ENCODE data around the gene MED29.

The MED29 gene

GRCh38 chr19:39370735-39371134, 20.4 kb upstream of the MED29 start:
- TF ChIP-seq FOXP2 (optimal IDR thresholded peaks at IDR 0.05; ENCODE audit: borderline replicate concordance, extremely low read depth, extremely low read length, insufficient read depth) (no peak), TAF1 (IDR thresholded peaks at IDR 0.05; ENCODE audit: borderline replicate concordance, insufficient read depth, low read length) (no peak), REST (IDR thresholded peaks at IDR 0.05; ENCODE audit: insufficient read depth in 1 of 2, low read depth in 2 of 2, low read length in 2 of 2) (no peak), SIN3A (IDR thresholded peaks at IDR 0.05; ENCODE audit: borderline replicate concordance, insufficient read depth, low read length) (no peak), POLR2AphosphoS5 (IDR thresholded peaks at IDR 0.05; ENCODE audit: low read depth, low read length) (no peak)

GRCh38 chr19:39372047-39372802, 19.0 kb upstream of the MED29 start:
- TF ChIP-seq TAF1 (IDR thresholded peaks at IDR 0.05; ENCODE audit: borderline replicate concordance, insufficient read depth, low read length), result no peak
- no peak for TF ChIP-seq POLR2AphosphoS5 (IDR thresholded peaks at IDR 0.05; ENCODE audit: low read depth, low read length)
- no peak for TF ChIP-seq SIN3A (IDR thresholded peaks at IDR 0.05; ENCODE audit: borderline replicate concordance, insufficient read depth, low read length)
- no peak for TF ChIP-seq REST (IDR thresholded peaks at IDR 0.05; ENCODE audit: insufficient read depth in 1 of 2, low read depth in 2 of 2, low read length in 2 of 2)
- no peak for TF ChIP-seq FOXP2 (optimal IDR thresholded peaks at IDR 0.05; ENCODE audit: borderline replicate concordance, extremely low read depth, extremely low read length, insufficient read depth)

DNA sequence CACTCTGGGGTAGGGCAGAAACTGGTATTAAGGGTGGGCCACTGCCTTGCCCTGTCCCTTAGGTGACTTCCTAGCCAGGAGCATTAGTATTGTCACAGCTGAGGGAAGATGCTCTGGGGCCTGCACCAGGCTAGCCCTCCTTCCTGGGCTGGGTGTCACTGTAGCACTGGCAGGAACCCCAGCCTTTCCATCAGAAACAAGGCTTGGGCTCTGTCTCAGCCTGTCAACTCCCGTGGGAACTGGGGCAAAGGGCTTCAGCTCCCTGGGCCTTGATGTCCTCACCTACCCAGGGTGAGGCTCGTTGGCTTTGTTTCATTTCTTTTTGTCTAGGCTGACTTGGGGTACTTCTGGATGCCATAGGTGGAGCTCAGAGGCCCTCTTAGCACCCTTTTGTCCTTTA, 18.2 kb upstream of the MED29 start:
- TF ChIP-seq SIN3A (IDR thresholded peaks at IDR 0.05; ENCODE audit: borderline replicate concordance, insufficient read depth, low read length), result no peak
- no peak for TF ChIP-seq TAF1 (IDR thresholded peaks at IDR 0.05; ENCODE audit: borderline replicate concordance, insufficient read depth, low read length)
- no peak for TF ChIP-seq REST (IDR thresholded peaks at IDR 0.05; ENCODE audit: insufficient read depth in 1 of 2, low read depth in 2 of 2, low read length in 2 of 2)
- TF ChIP-seq POLR2AphosphoS5 (IDR thresholded peaks at IDR 0.05; ENCODE audit: low read depth, low read length), result no peak
- no peak for TF ChIP-seq FOXP2 (optimal IDR thresholded peaks at IDR 0.05; ENCODE audit: borderline replicate concordance, extremely low read depth, extremely low read length, insufficient read depth)

GRCh38 chr19:39375929-39376328, 15.2 kb upstream of the MED29 start:
- TF ChIP-seq SIN3A (IDR thresholded peaks at IDR 0.05; ENCODE audit: borderline replicate concordance, insufficient read depth, low read length) (no peak), TAF1 (IDR thresholded peaks at IDR 0.05; ENCODE audit: borderline replicate concordance, insufficient read depth, low read length) (no peak), FOXP2 (optimal IDR thresholded peaks at IDR 0.05; ENCODE audit: borderline replicate concordance, extremely low read depth, extremely low read length, insufficient read depth) (no peak), REST (IDR thresholded peaks at IDR 0.05; ENCODE audit: insufficient read depth in 1 of 2, low read depth in 2 of 2, low read length in 2 of 2) (no peak), POLR2AphosphoS5 (IDR thresholded peaks at IDR 0.05; ENCODE audit: low read depth, low read length) (no peak)
